GM12878 (cell line): ENCODE measurements around the gene EFHD2.

Experiments used
- BRCA1 ChIP-seq: IDR thresholded peaks from 2 replicates; pipeline ENCODE4 v1.6.1; 2011; ENCODE audit warnings: low read depth, low read length, improper control_type of control experiment
- CTCF ChIP-seq, 3 experiments: IDR thresholded peaks in 2 of 3; conservative IDR thresholded peaks in 1 of 3; 2 replicates each; pipeline ENCODE4 v1.5.1; 2011; ENCODE audit warnings: low read depth in 3 of 3, low read length in 3 of 3, mild to moderate bottlenecking in 3 of 3, control low read depth in 2 of 3, moderate library complexity in 2 of 3, inconsistent platforms in 1 of 3, mixed read lengths in 1 of 3; ENCODE audit not compliant: control insufficient read depth in 2 of 3, insufficient read depth in 1 of 3; ENCODE audit errors: extremely low read depth in 1 of 3
- EGR1 ChIP-seq, 2 experiments: IDR thresholded peaks; 1 replicate in 1 of 2; 2 replicates in 1 of 2; pipeline ENCODE4 v1.6.1; 2011 to 2012; ENCODE audit warnings: low read depth in 2 of 2, low read length in 2 of 2, borderline replicate concordance in 1 of 2, mild to moderate bottlenecking in 1 of 2, moderate library complexity in 1 of 2
- ELK1 ChIP-seq: IDR thresholded peaks from 2 replicates; pipeline ENCODE4 v1.6.1; 2012; ENCODE audit warnings: low read depth, low read length, improper control_type of control experiment
- EZH2 ChIP-seq: IDR thresholded peaks from 2 replicates; pipeline ENCODE4 v1.6.1; 2012; ENCODE audit warnings: low read depth, mild to moderate bottlenecking, control low read depth, inconsistent platforms, low read length, borderline replicate concordance; ENCODE audit not compliant: control insufficient read depth
- IRF3 ChIP-seq: fragments of 450-650 bp; IDR thresholded peaks from 2 replicates; pipeline ENCODE4 v1.6.1; 2014; ENCODE audit warnings: mild to moderate bottlenecking
- KDM1A ChIP-seq: fragments of 200-600 bp; sonication (generic); IDR thresholded peaks from 2 replicates; pipeline ENCODE4 v1.6.1; 2016; ENCODE audit warnings: borderline replicate concordance
- NKRF ChIP-seq: fragments of 450-650 bp; conservative IDR thresholded peaks from 2 replicates; pipeline ENCODE4 v1.6.1; 2017; ENCODE audit warnings: mild to moderate bottlenecking, moderate library complexity
- POLR2A ChIP-seq: IDR thresholded peaks from 2 replicates; pipeline ENCODE4 v1.6.1; 2011; ENCODE audit warnings: low read depth, mild to moderate bottlenecking, low read length
- POLR2AphosphoS5 ChIP-seq: IDR thresholded peaks from 2 replicates; pipeline ENCODE4 v1.6.1; 2011; ENCODE audit warnings: mild to moderate bottlenecking, low read length, inconsistent platforms
- RFX5 ChIP-seq: IDR thresholded peaks from 2 replicates; pipeline ENCODE4 v1.6.1; 2011; ENCODE audit warnings: low read depth, low read length, improper control_type of control experiment
- TAF1 ChIP-seq: IDR thresholded peaks from 2 replicates; pipeline ENCODE4 v1.6.1; 2011; ENCODE audit warnings: mild to moderate bottlenecking, low read depth, low read length, borderline replicate concordance
- ZBTB33 ChIP-seq: fragments of 450-650 bp; IDR thresholded peaks from 2 replicates; pipeline ENCODE4 v1.6.1; 2017; ENCODE audit warnings: mild to moderate bottlenecking

- TF ChIP-seq POLR2AphosphoS5 (no peak), ELK1 (no peak), CTCF (IDR thresholded peaks at IDR 0.05 in 2 of 3, conservative IDR thresholded peaks at IDR 0.05 in 1 of 3; ENCODE audit: control insufficient read depth in 2 of 3, extremely low read depth in 1 of 3, insufficient read depth in 1 of 3, low read depth in 3 of 3, low read length in 3 of 3) (no peak), IRF3 (no peak), BRCA1 (no peak), EZH2 (no peak), TAF1 (no peak), RFX5 (no peak), POLR2A (no peak), NKRF (no peak), EGR1 (IDR thresholded peaks at IDR 0.05; ENCODE audit: borderline replicate concordance in 1 of 2, low read depth in 2 of 2, low read length in 2 of 2) (no peak), ZBTB33 (no peak), KDM1A (no peak)
Measured at GRCh38 chr1:15465674-15466073, 56.0 kb downstream of the EFHD2 start.
